NCI-H345 (cell line): Measurements from ENCODE around the gene TBK1.
A peak's percentile ranks its signal among the peaks of the same experiment; 100 is the strongest.

ENCODE experiments used
- DNase-seq: peaks from one replicate; lab custom pipeline; 2025; lab: John Stamatoyannopoulos, UW

TBK1 gene

GRCh38 chr12:64451687-64452558 lies at the start of gene TBK1:
Gene TBK1 (plus strand): TSS chr12:64452120. CDS start chr12:64455871, 3,751 bp downstream.
- peak; percentile 80 for DNase-seq

GRCh38 chr12:64402181-64402580 lies 49.7 kb upstream of the TBK1 start:
- DNase-seq, result no peak

- DNase-seq, result peak; percentile 97
Observed at GRCh38 chr12:64403707-64404469, 48.0 kb upstream of the TBK1 start, which contains the start of gene XPOT. Gene XPOT (plus strand): TSS chr12:64404392. CDS start chr12:64410036, 5,644 bp downstream.

GRCh38 chr12:64404470-64405256 lies 47.3 kb upstream of the TBK1 start:
- DNase-seq, result peak; percentile 52

- no peak for DNase-seq
Observed at GRCh38 chr12:64407342-64408223, 44.3 kb upstream of the TBK1 start.

GRCh38 chr12:64411427-64411826 lies 40.5 kb upstream of the TBK1 start:
- DNase-seq, result no peak

- no peak for DNase-seq
Observed at GRCh38 chr12:64412459-64412858, 39.5 kb upstream of the TBK1 start.

- DNase-seq, result no peak
Observed at GRCh38 chr12:64413884-64414283, 38.0 kb upstream of the TBK1 start.

GRCh38 chr12:64418209-64418608 lies 33.7 kb upstream of the TBK1 start:
- DNase-seq, result no peak

- DNase-seq, result no peak
Observed at GRCh38 chr12:64419696-64420095, 32.2 kb upstream of the TBK1 start.

GRCh38 chr12:64427988-64428387 lies 23.9 kb upstream of the TBK1 start:
- DNase-seq, result no peak

GRCh38 chr12:64428956-64429355 lies 23.0 kb upstream of the TBK1 start:
- DNase-seq, result no peak

GRCh38 chr12:64430886-64431285 lies 21.0 kb upstream of the TBK1 start:
- DNase-seq, result no peak

- no peak for DNase-seq
Observed at GRCh38 chr12:64431791-64432190, 20.1 kb upstream of the TBK1 start.

- DNase-seq, result no peak
Observed at GRCh38 chr12:64433915-64434314, 18.0 kb upstream of the TBK1 start.

- DNase-seq, result no peak
Observed at GRCh38 chr12:64440100-64440499, 11.8 kb upstream of the TBK1 start.

GRCh38 chr12:64445490-64445889 lies 6.4 kb upstream of the TBK1 start:
- no peak for DNase-seq

GRCh38 chr12:64446295-64446694 lies 5.6 kb upstream of the TBK1 start:
- no peak for DNase-seq

GRCh38 chr12:64450057-64450640 lies 1.8 kb upstream of the TBK1 start:
- no peak for DNase-seq

GRCh38 chr12:64450711-64451486 lies 1.0 kb upstream of the TBK1 start:
- peak; percentile 28 for DNase-seq
